Right forelimb (tissue), 1 donor: ENCODE measurements around the gene AOC2.
"Not testable (repeated sequence)": the region's sequence is repeated elsewhere in the genome, so short reads cannot be mapped to it uniquely, and the experiment has no call there.

Experiments used
- DNase-seq: peaks from one replicate; pipeline ENCODE4 v3.0.0-alpha.2; 2018

The AOC2 gene

GRCh38 chr17:42855048-42855596, 10.7 kb downstream of the AOC2 start:
- DNase-seq, result no peak

- DNase-seq, result not testable (repeated sequence)
Observed at GRCh38 chr17:42856093-42856492, 11.7 kb downstream of the AOC2 start.

GRCh38 chr17:42856516-42856915, 12.1 kb downstream of the AOC2 start:
- not testable (repeated sequence) for DNase-seq

GRCh38 chr17:42857389-42857788, 13.0 kb downstream of the AOC2 start:
- DNase-seq, result no peak

- no peak for DNase-seq
Observed at GRCh38 chr17:42865638-42866094, 21.3 kb downstream of the AOC2 start.

- no peak for DNase-seq
Observed at GRCh38 chr17:42866216-42866615, 21.8 kb downstream of the AOC2 start.

- DNase-seq, result no peak
Observed at GRCh38 chr17:42866631-42867575, 22.5 kb downstream of the AOC2 start.

GRCh38 chr17:42867694-42868261, 23.4 kb downstream of the AOC2 start:
- not testable (repeated sequence) for DNase-seq

- no peak for DNase-seq
Observed at GRCh38 chr17:42868338-42868737, 24.0 kb downstream of the AOC2 start.

GRCh38 chr17:42871647-42872046, 27.3 kb downstream of the AOC2 start:
- no peak for DNase-seq

GRCh38 chr17:42872251-42872965, 28.0 kb downstream of the AOC2 start:
- DNase-seq, result no peak

GRCh38 chr17:42873315-42873714, 28.9 kb downstream of the AOC2 start:
- DNase-seq, result no peak

GRCh38 chr17:42873932-42874695, 29.7 kb downstream of the AOC2 start:
- DNase-seq, result not testable (repeated sequence)

- no peak for DNase-seq
Observed at GRCh38 chr17:42877037-42877436, 32.7 kb downstream of the AOC2 start.

GRCh38 chr17:42878123-42878880, 33.9 kb downstream of the AOC2 start:
- no peak for DNase-seq

- DNase-seq, result no peak
Observed at GRCh38 chr17:42878924-42879595, 34.7 kb downstream of the AOC2 start.

- no peak for DNase-seq
Observed at GRCh38 chr17:42879596-42879985, 35.2 kb downstream of the AOC2 start.

GRCh38 chr17:42880776-42881310, 36.5 kb downstream of the AOC2 start:
- DNase-seq, result no peak

GRCh38 chr17:42881706-42882105, 37.3 kb downstream of the AOC2 start:
- DNase-seq, result not testable (repeated sequence)

- no peak for DNase-seq
Observed at GRCh38 chr17:42882166-42882565, 37.8 kb downstream of the AOC2 start.
